Smooth muscle cell (in vitro differentiated cells): Measurements from ENCODE around the gene BCL2L11. TPM values are rescaled to one million over a fixed set of nuclear protein-coding genes. Genes with fewer than 3 reads are reported as not detected.

ENCODE experiments used
- DNase-seq: peaks from one replicate; lab custom pipeline; 2025; ENCODE audit not compliant: unreplicated experiment; lab: John Stamatoyannopoulos, UW
- H2AFZ ChIP-seq: fragments of 200-600 bp; sonication (generic); 2 replicates; pipeline ENCODE4 v1.6.0; 2016; ENCODE audit warnings: antibody characterized with exemption, low read depth, mild to moderate bottlenecking
- H3F3A ChIP-seq: fragments of 200-600 bp; sonication (generic); 2 replicates; pipeline ENCODE4 v1.6.0; 2017; ENCODE audit warnings: antibody characterized with exemption, low read depth
- H3K27ac ChIP-seq: fragments of 200-600 bp; sonication (generic); 2 replicates; pipeline ENCODE4 v1.5.1; 2016; ENCODE audit warnings: low read depth, mild to moderate bottlenecking
- H3K27me3 ChIP-seq: fragments of 200-600 bp; sonication (generic); 2 replicates; pipeline ENCODE4 v1.6.1; 2016; ENCODE audit warnings: low read depth, mild to moderate bottlenecking
- H3K36me3 ChIP-seq: fragments of 200-600 bp; sonication (generic); 2 replicates; pipeline ENCODE4 v1.5.1; 2016; ENCODE audit warnings: low read depth
- H3K4me1 ChIP-seq: fragments of 200-600 bp; sonication (generic); 2 replicates; pipeline ENCODE4 v1.5.1; 2016; ENCODE audit warnings: low read depth
- H3K4me2 ChIP-seq: fragments of 200-600 bp; sonication (generic); 2 replicates; pipeline ENCODE4 v1.6.0; 2016; ENCODE audit warnings: mild to moderate bottlenecking
- H3K4me3 ChIP-seq: fragments of 200-600 bp; sonication (generic); 2 replicates; pipeline ENCODE4 v1.5.1; 2016; ENCODE audit warnings: mild to moderate bottlenecking
- H3K79me2 ChIP-seq: fragments of 200-600 bp; sonication (generic); 2 replicates; pipeline ENCODE4 v1.6.0; 2016; ENCODE audit warnings: low read depth, mild to moderate bottlenecking
- H3K9ac ChIP-seq: fragments of 200-600 bp; sonication (generic); 2 replicates; pipeline ENCODE4 v1.6.0; 2016; ENCODE audit warnings: low read depth
- H3K9me3 ChIP-seq: fragments of 200-600 bp; sonication (generic); replicated peaks from 2 replicates; pipeline ENCODE4 v1.5.1; 2016; ENCODE audit warnings: low read depth
- H4K20me1 ChIP-seq: fragments of 200-600 bp; sonication (generic); 2 replicates; pipeline ENCODE4 v1.6.0; 2016; ENCODE audit warnings: low read depth
- CTCF ChIP-seq: fragments of 200-600 bp; sonication (generic); IDR thresholded peaks from 2 replicates; pipeline ENCODE4 v1.5.1; 2017; ENCODE audit warnings: borderline replicate concordance, mild to moderate bottlenecking, antibody characterized with exemption; ENCODE audit not compliant: insufficient read depth, poor library complexity, severe bottlenecking
- WGBS: methylation state at CpG from one replicate; pipeline ENCODE4 v1.1.7; 2016; ENCODE audit warnings: low lambda C conversion rate; 5-methylcytosine and 5-hydroxymethylcytosine counted together
- polyA plus RNA-seq: library from polyadenylated mRNA; unstranded; fragments of >200 nt; fragmentation: Nextera tagmentation; extraction: Ambion mirVana; gene quantifications from 2 replicates; pipeline ENCODE4 v1.2.1, GENCODE V29; 2016
- total RNA-seq: library from RNA; depleted of rRNA; stranded (reverse); fragments of >200 nt; gene quantifications from 2 replicates; pipeline ENCODE4 v1.2.3, GENCODE V29; 2014

Gene BCL2L11
- total and polyA plus RNA-seq, 2 experiments from 2014 or later = 4.9 to 10.0 TPM

DNA sequence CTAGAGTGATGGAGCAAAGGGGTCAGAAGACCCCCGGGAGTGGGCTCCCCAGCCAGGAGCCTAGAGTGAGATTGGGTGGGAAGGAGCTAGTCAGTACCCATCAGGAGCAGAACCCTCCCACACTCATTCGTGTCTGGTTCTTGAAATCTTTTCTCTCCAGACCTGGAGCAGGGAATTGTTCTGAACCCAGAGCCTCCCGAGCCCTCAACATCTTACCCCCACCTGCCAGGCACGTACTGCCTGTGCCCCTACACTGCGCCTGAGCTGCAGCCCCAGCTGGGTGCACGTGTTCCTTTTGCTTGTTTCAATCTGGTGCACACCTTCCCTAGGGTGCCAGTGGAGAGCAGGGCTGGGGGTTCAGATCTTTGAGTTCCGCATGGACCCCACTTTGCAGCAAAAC is 52.6 kb downstream of the BCL2L11 start:
- H3K4me2 ChIP-seq = no peak overlapping the region
- WGBS = 93% methylated on average over 7 of the region's 7 CpGs
- H4K20me1 ChIP-seq = no peaks in the 10 kb centered on the region
- no peaks in the 10 kb centered on the region for H3K9me3 ChIP-seq
- TF ChIP-seq CTCF = no peak
- no peak overlapping the region for H3K9ac ChIP-seq
- no peaks in the 10 kb centered on the region for H3K36me3 ChIP-seq
- H3F3A ChIP-seq = no peaks in the 10 kb centered on the region
- no peak overlapping the region for H3K27ac ChIP-seq
- H3K27me3 ChIP-seq = no peaks in the 10 kb centered on the region
- no peak overlapping the region for H3K4me3 ChIP-seq
- no peaks in the 10 kb centered on the region for H3K79me2 ChIP-seq
- no peak for DNase-seq
- H2AFZ ChIP-seq = no peak overlapping the region
- H3K4me1 ChIP-seq = peaks cover 8% of the 10 kb centered on the region

GRCh38 chr2:111173856-111174255 is 53.1 kb downstream of the BCL2L11 start:
- H3K4me1 ChIP-seq = peaks cover 7% of the 10 kb centered on the region
- WGBS = 94% methylated on average over 6 of the region's 6 CpGs
- H3K79me2 ChIP-seq = no peaks in the 10 kb centered on the region
- H3K4me2 ChIP-seq = no peak overlapping the region
- H3F3A ChIP-seq = no peaks in the 10 kb centered on the region
- TF ChIP-seq CTCF = no peak
- H2AFZ ChIP-seq = no peak overlapping the region
- H3K36me3 ChIP-seq = no peaks in the 10 kb centered on the region
- H3K4me3 ChIP-seq = no peak overlapping the region
- no peaks in the 10 kb centered on the region for H3K27me3 ChIP-seq
- no peak overlapping the region for H3K27ac ChIP-seq
- DNase-seq = no peak
- H4K20me1 ChIP-seq = no peaks in the 10 kb centered on the region
- no peak overlapping the region for H3K9ac ChIP-seq
- no peaks in the 10 kb centered on the region for H3K9me3 ChIP-seq

- Histone ChIP-seq H2AFZ (no peak overlapping the region), H3K36me3 (no peaks in the 10 kb centered on the region), H4K20me1 (no peaks in the 10 kb centered on the region), H3K79me2 (no peaks in the 10 kb centered on the region), H3K4me1 (peaks cover 7% of the 10 kb centered on the region), H3K9me3 (no peaks in the 10 kb centered on the region), H3K4me3 (no peak overlapping the region), H3K27me3 (no peaks in the 10 kb centered on the region), H3F3A (no peaks in the 10 kb centered on the region), H3K4me2 (no peak overlapping the region), H3K9ac (no peak overlapping the region), H3K27ac (no peak overlapping the region)
- no peak for DNase-seq
- 84% methylated on average over 4 of the region's 4 CpGs for whole genome bisulfite sequencing
- no peak for TF ChIP-seq CTCF
These were observed 54.9 kb downstream of the BCL2L11 start for GRCh38 chr2:111175615-111176014.

DNA sequence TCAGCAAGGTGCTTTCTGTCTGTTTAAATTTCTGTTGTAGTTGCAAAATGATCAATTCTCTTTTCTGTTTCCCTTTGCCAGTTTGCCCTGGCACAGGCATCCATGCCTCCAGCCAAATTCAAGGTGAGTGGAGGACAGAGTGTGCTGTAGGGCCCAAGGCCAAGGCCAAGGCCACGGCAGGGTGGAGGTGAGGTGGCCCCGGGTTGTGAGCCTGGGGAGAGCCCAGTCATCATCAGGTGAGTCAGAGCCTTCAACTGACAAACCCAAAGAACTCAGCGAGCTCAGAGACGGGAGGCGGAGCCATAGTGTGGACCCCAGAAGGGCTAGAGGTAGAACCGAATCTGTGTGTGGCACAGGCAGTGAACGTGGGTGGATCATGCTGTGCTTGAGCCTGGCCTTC is 55.7 kb downstream of the BCL2L11 start:
- WGBS = 93% methylated on average over 7 of the region's 7 CpGs
- Histone ChIP-seq H3K27me3 (no peaks in the 10 kb centered on the region), H3K4me1 (peaks cover 3% of the 10 kb centered on the region), H3K4me3 (no peak overlapping the region), H2AFZ (no peak overlapping the region), H3F3A (no peaks in the 10 kb centered on the region), H3K36me3 (no peaks in the 10 kb centered on the region), H3K9me3 (no peaks in the 10 kb centered on the region), H4K20me1 (no peaks in the 10 kb centered on the region), H3K4me2 (no peak overlapping the region), H3K27ac (no peak overlapping the region), H3K9ac (no peak overlapping the region), H3K79me2 (no peaks in the 10 kb centered on the region)
- no peak for DNase-seq
- no peak for TF ChIP-seq CTCF
